ENCODE data around the gene ULK1. TPM values are rescaled to one million over a fixed set of nuclear protein-coding genes. Genes with fewer than 3 reads are reported as not detected.

Gene ULK1
- total RNA-seq, 1 experiment from 2014 or later: 34.2 TPM

- peaks cover 0 to 2% of the 10 kb centered on the region in 2 experiments; a peak in 1 of 4 replicates for H3K36me3 ChIP-seq (ENCODE audit: control insufficient read depth in 1 of 2, insufficient read depth in 2 of 2, low read length in 2 of 2)
- no peak overlapping the region for H2AFZ ChIP-seq (ENCODE audit: low read depth, low read length, poor library complexity, severe bottlenecking)
- peak overlapping the region; percentile 17; the same call in 1 of the 2 replicates for H3K27ac ChIP-seq (ENCODE audit: low read depth, low read length)
- TF ChIP-seq CEBPB (IDR thresholded peaks at IDR 0.05; ENCODE audit: low read depth) (no peak), RAD21 (IDR thresholded peaks at IDR 0.05; ENCODE audit: low read depth) (no peak), POLR2A (IDR thresholded peaks at IDR 0.05; ENCODE audit: borderline replicate concordance, extremely low read depth, insufficient read depth, insufficient read length) (no peak), POLR2AphosphoS5 (IDR thresholded peaks at IDR 0.05; ENCODE audit: low read depth, low read length) (no peak), JUND (IDR thresholded peaks at IDR 0.05) (no peak), ZFX (IDR thresholded peaks at IDR 0.05) (no peak), SIN3A (IDR thresholded peaks at IDR 0.05; ENCODE audit: low read depth) (no peak), FOSL1 (IDR thresholded peaks at IDR 0.05; ENCODE audit: low read depth) (no peak), TCF7L2 (IDR thresholded peaks at IDR 0.05; ENCODE audit: borderline replicate concordance, extremely low read depth, insufficient read depth, insufficient read length) (no peak), CTCF (IDR thresholded peaks at IDR 0.05 in 2 of 3, conservative IDR thresholded peaks at IDR 0.05 in 1 of 3; ENCODE audit: borderline replicate concordance in 1 of 3, insufficient read depth in 1 of 3, low read depth in 2 of 3, low read length in 2 of 3) (no peak), ZNF274 (IDR thresholded peaks at IDR 0.05; ENCODE audit: low read depth, low read length) (no peak), EZH2 (IDR thresholded peaks at IDR 0.05) (no peak), EGR1 (IDR thresholded peaks at IDR 0.05; ENCODE audit: low read depth) (no peak), CBX3 (IDR thresholded peaks at IDR 0.05; ENCODE audit: low read depth) (no peak)
- TF ChIP-seq, protein P1, sequence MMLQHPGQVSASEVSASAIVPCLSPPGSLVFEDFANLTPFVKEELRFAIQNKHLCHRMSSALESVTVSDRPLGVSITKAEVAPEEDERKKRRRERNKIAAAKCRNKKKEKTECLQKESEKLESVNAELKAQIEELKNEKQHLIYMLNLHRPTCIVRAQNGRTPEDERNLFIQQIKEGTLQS (IDR thresholded peaks at IDR 0.05): no peak
- TF ChIP-seq, protein P2, sequence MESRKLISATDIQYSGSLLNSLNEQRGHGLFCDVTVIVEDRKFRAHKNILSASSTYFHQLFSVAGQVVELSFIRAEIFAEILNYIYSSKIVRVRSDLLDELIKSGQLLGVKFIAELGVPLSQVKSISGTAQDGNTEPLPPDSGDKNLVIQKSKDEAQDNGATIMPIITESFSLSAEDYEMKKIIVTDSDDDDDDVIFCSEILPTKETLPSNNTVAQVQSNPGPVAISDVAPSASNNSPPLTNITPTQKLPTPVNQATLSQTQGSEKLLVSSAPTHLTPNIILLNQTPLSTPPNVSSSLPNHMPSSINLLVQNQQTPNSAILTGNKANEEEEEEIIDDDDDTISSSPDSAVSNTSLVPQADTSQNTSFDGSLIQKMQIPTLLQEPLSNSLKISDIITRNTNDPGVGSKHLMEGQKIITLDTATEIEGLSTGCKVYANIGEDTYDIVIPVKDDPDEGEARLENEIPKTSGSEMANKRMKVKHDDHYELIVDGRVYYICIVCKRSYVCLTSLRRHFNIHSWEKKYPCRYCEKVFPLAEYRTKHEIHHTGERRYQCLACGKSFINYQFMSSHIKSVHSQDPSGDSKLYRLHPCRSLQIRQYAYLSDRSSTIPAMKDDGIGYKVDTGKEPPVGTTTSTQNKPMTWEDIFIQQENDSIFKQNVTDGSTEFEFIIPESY (IDR thresholded peaks at IDR 0.05; ENCODE audit: extremely low read depth, insufficient replicate concordance, low read length): no peak
- no peaks in the 10 kb centered on the region for H3K9me3 ChIP-seq (ENCODE audit: control insufficient read depth in 1 of 2, insufficient read depth in 1 of 2, low read depth in 1 of 2, low read length in 2 of 2)
- H3K4me2 ChIP-seq (ENCODE audit: low read length): peak overlapping the region; percentile 19; the same call in 1 of the 2 replicates
- no TSS peak for BruUV-seq (replicated peaks)
- ChIA-PET CTCF (no interaction called here), RAD21 (ENCODE audit: low non-redundant PET in 1 of 2, low total read pairs in 2 of 2, uncharacterized antibody in 2 of 2, unreplicated experiment in 2 of 2) (interaction anchor here in 1 of 2 experiments (0.7 kb wide), 1 partner anchor 47 kb away, joined by 3 read pairs; no protein-coding TSS in a partner anchor), POLR2A (interaction anchor here (1.0 kb wide), 1 partner anchor 28 kb away, joined by 3 read pairs; no protein-coding TSS in a partner anchor)
- H3K4me3 ChIP-seq (replicated peaks in 1 of 2; ENCODE audit: low read depth in 1 of 2, low read length in 2 of 2): no peak overlapping the region
- no peaks in the 10 kb centered on the region for H3K79me2 ChIP-seq (ENCODE audit: insufficient read depth, low read length)
- H4K20me1 ChIP-seq (ENCODE audit: insufficient read depth): no peaks in the 10 kb centered on the region
- H3K9ac ChIP-seq (ENCODE audit: low read length): no peak overlapping the region; the same call in 1 of the 2 replicates
- no peak for ATAC-seq
- no peak for DNase-seq (ENCODE audit: low read depth, low spot score)
- H3K27me3 ChIP-seq (ENCODE audit: insufficient read depth, low read length): no peaks in the 10 kb centered on the region
- H3K9me2 ChIP-seq (ENCODE audit: insufficient read depth): no peaks in the 10 kb centered on the region
- intact Hi-C loops (cut with micrococcal nuclease): no loop called here
- peaks cover 18 to 31% of the 10 kb centered on the region in 2 experiments for H3K4me1 ChIP-seq (ENCODE audit: control insufficient read depth in 1 of 2, insufficient read depth in 2 of 2, low read length in 2 of 2)
Measured at GRCh38 chr12:131900397-131900796, 6.0 kb downstream of the ULK1 start.

Measured in HCT116 (cell line).